NCI-H2171 (cell line): ENCODE data around the gene LAMTOR5.
"Not testable (repeated sequence)": the region's sequence is repeated elsewhere in the genome, so short reads cannot be mapped to it uniquely, and the experiment has no call there.

ENCODE experiments used
- DNase-seq: peaks from one replicate; lab custom pipeline; 2025; lab: John Stamatoyannopoulos, UW

Gene LAMTOR5

DNA sequence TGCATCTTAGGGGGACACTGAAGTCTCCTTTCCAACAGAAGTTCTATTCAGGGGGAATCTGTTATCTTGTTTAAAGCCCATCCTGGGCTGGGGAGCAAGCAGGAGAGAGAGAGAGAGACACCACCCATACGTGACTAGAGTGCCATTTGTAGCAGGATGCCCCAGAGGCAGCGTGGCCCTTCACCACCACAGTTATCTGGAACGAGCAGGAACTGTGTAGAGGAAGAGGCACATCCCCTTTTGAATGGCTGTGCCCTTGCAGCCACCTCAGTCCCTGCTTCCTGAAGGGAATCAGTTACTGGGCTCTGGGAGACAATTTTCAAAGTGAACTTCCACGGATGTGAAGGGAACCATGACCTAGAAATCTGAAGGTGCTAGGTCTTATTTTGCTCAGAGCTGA, 19.4 kb upstream of the LAMTOR5 start:
- no peak for DNase-seq

DNA sequence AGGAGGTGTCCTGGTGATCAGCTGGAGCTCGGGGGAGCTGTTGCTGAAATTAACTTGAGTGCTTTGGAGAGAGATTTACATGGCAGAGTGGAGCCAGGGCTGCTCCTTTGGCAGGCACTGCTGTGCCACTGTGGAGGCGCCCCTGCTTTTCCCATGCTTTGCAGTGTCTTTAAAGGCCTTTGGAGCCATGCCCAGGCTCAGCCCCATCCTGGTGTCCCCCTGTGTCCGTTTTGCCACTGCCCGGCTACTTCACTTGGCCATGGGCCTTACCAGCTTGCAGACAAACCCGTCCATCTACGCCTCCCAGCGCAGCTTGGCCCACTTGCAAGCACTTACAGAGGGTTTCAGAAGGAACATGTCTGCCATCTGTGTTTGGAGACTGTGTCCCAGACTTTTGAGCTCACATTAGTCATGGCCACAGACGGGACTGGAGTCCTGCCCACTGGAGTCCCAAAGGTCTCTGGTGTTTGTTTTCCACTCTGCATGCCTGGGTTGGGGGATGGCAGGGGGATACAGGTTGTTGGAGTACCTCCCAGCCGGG, 18.2 kb upstream of the LAMTOR5 start:
- DNase-seq = no peak

DNA sequence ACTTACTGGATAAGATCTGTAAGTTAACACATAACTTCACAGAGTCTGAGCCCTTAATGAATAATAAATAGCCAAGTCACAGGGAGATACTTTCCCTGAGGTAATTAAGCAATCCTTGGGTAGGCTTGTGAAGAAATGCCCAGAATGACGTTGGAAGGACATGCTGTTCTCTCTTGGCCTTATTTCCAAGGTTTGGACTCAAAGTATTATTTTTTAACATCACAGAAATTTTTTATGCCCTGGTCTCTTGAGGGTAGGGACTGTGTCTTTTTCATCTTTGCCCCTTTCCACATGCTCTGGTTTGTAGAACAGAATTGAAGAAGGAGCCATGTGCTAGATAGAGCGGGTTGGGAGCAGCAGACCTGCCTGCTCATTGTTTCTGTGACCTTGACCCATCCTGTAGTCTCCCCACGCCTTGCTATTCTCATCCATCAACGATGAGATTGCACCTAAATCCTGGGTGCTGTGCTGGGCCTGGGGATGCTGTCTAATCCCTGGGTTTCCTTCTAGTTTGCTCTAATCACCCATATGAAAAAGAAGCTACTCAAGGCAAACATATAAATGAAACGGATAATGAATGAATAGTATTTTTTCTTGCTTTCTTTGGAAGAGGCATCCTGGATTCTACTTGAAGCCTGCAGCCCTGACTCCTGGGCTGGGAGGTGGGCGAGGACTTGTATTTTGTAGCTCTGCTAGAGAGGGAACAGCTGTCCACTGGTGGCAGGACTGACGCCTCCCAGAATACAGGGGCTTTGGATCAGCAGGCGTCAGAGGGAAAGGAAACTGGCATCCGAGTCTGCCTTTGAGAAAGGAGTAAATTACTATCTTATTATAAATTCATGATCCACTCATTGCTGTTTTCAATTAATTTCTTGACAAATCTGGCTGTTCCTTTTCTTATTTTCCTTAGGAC, 17.5 kb upstream of the LAMTOR5 start:
- DNase-seq = no peak

DNA sequence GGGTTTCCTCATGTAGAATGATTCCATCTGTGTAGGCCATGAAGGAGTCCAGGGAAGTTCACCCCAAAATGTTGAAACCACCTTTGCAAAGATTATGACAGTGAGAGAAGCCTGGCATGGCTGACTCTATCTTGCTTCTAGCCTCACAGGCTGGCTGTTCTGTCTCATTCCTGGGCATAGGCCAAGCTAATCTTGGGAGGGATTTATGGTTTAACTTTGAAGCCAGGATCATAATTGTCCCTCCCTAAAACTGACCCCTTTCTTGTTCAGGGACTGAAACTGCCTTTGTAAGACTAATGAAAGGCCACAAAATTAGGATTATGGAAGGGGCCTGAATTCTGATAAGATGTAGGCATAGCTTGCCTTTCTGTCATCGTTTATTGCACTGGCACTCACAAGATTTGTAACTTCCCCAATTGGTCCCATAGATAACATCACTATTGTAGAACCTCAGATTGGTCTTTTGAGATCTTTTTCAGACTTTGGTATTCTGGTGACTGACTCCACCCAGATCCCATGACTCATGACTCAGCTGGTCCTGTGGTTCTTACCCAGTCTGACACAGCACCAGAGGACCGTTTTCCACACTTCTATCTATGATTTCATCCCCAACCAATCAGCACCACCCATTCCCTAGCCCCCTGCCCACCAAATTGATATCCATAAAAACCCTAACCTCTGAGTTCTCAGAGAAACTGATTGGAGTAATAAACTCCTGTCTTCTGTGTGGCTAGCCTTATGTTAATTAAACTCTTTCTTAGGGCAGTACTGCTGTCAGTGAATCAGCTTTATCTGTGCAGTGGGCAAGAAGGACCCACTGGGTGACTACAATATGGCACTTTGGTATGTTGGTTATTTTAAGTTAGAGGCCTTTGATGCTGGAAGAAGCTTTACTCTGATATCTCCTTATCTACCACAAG, 13.6 kb upstream of the LAMTOR5 start:
- no peak for DNase-seq

DNA sequence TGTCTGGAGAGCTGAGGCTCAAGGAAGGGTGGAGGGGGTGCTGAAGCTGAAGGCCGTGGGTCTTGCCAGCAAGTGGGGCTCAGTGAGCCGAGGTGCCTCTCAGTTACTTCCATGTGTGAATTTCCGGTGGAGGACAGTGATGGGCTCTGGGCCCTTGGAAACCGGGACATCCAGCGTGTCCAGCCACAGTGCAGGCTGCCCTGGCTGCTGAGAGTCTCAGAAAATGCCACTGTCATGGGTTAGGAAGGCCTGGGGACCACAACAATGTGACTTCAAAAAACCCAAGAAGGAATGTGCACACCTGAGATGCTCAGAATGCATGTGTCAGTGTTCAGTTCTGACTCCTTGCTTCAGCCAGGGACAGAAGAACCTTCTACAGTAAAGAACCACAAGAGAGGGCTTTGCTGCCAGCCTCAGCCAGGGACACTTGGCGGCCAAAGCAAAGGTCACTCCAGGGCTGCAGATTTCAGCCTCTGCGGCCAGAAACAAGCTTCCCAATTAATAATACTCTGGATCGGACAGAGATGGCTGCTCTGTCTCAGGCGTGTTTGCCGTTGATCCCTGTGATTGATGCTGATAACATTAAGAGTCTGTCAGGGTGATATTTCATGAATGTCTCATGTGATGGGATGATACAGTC, 12.6 kb upstream of the LAMTOR5 start:
- DNase-seq = no peak

DNA sequence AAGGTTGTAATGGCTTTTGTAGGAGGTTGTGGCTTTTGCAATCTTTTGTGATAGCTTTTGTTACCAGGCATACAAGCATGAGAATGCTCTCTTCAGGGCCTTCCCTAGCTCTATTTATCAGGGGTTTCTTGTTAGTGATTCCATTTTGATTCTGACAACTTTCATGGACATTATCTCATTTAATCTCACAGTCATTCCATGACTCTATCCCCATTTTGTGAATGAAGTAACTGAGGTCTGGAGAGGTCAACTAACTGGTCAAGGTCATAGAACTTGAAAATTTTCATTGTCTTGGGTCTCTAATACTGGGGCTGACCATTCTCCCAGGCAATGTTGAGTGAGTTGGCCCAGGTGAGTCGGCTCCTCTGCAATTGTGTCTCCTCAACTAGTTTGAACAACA, 11.2 kb upstream of the LAMTOR5 start:
- DNase-seq = no peak

DNA sequence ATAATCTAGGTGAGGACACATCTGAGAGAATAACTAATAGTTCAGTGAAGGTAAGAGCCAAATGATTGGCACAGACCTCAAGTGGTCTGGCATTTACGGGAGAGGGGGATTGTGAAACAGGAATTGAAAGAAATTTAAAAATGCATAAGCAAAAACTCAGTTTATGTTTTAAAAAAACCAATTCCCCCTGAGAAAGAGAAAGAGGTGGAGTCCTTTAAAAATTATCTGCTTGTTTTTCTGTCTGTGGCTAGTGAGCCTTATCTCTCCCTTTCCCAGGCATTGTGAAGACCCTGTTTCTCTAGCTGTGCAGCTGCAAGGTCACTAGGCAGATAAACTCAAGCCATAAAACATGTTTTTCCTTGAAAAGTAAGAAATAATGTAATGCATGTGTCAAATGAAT, 5.6 kb upstream of the LAMTOR5 start:
- DNase-seq = not testable (repeated sequence)

DNA sequence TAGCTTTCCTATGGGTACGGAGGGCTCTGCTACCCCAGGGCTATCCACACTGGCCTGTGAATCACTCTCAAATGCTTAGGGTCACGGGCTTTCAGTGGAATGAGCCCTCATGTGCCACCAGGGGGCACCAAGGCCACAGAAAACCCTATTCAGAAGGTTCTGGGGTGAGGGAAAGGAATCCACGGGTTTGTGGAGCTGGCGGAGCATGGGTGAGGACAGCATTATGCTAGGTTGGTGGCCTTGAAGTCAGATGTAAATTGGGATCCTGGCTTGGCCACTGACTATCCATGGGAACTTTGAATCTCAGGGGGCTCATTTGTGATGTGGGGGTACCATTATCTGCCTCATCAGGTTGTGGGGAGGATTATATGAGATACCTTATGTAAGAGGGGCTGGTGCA, 5.1 kb upstream of the LAMTOR5 start:
- DNase-seq = peak; percentile 16

DNA sequence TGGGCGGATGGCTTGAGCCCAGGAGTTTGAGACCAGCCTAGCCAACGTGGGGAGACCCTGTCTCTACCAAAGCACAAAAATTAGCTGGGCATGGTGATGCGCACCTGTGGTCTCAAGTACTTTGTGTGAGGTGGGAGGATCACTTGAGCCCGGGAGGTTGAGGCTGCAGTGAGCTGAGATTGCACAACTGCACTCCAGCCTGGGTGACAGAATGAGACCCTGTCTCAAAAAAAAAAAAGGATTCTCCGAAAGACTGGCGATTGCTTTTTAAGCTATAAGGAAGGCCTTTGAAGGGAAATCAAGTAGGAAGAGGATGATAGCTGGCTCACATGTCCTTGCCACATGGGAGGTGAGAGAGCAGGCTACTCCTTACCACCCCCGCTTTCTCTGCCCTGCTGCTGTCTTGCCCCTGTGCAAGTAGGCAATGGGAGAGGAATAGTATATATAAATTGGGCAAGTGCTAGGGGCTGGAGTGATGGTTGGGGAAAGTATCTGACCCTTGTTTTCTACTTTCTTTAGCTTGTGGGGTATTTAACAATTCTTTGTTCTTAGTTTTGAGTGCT, 3.8 kb upstream of the LAMTOR5 start:
- no peak for DNase-seq

DNA sequence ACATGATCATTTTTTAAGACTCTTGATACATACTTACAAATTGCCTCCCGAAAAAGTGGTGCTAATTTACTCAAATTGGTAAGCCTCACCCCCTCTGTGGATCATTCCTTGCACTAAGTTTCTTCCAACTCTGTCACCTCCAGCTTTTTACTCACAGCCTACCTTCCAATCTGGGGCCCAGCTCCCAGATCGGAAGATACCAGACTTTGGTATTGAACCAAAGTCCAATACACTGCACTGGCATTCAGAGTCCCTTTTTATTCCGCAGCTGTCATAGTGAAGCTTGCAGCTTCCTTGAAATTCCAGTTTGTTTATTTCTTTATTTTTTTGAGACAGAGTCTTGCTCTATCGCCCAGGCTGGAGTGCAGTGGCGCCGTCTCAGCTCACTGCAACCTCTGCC, 1.8 kb upstream of the LAMTOR5 start:
- no peak for DNase-seq

DNA sequence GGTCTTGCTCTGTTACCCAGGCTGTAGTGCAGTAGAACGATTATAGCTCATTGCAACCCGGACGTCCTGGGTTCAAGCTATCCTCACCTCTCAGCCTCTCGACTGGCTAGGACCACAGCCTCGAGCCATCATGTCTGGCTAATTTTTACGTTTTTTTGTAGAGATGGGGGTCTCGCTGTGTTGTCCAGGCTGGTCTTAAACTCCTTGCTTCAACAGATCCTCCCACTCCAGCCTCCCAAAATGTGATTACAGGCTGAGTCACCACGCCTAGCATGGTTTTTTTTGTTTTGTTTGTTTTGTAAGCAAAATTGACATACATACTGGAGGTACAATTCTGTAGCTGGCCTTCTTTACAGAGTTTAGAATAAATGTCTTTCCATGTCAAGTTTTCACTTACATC, 994 bp upstream of the LAMTOR5 start:
- no peak for DNase-seq

DNA sequence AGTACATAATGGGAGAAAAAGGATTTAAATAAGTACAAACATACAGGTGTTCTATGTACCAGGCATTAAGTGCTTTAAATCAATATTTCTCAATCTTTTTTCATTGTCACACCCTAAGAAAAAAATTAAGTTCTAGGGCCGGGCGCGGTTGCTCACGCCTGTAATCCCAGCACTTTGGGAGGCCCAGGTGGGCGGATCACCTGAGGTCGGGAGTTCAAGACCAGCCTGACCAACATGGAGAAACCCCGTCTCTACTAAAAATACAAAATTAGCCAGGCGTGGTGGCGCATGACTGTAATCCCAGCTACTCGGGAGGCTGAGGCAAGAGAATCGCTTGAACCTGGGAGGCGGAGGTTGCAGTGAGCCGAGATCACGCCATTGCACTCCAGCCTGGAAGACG, 1.1 kb downstream of the LAMTOR5 start:
- not testable (repeated sequence) for DNase-seq

DNA sequence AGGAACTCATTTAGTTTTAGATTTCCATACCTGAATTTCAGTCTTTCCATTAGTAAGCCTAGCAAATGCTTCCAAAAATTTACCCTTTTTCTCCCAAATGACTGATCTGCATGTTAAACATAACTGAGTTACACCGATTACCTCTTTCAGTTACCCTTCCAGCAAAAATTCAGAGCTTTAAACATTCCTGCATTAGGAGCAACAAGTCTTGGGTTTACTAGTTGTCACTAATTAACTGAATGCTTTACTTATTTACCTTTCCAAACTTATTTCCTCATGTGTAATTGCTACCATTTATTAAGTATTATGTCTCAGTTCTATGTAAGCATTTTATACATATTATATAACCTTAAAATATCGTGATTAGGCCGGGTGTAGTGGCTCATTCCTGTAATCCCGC, 3.1 kb downstream of the LAMTOR5 start:
- no peak for DNase-seq

DNA sequence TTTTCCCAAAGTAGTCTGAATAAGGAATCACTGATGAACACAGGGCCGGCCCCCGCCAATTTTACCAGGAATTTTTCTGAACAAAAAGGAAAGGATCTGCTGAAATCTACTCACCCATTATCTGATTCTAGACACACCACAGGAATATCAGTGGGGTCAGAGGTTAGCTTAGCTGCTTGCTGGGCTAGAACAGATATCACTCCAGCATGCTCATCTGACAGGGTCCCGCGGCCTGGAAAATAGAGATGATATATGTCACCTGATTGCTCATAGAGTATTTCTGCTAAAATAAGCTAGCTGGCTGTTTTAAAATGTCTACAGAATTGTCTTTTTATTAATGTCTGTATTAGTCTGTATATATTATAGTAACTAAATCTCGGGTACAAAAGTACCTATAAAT, 3.7 kb downstream of the LAMTOR5 start:
- DNase-seq = no peak

DNA sequence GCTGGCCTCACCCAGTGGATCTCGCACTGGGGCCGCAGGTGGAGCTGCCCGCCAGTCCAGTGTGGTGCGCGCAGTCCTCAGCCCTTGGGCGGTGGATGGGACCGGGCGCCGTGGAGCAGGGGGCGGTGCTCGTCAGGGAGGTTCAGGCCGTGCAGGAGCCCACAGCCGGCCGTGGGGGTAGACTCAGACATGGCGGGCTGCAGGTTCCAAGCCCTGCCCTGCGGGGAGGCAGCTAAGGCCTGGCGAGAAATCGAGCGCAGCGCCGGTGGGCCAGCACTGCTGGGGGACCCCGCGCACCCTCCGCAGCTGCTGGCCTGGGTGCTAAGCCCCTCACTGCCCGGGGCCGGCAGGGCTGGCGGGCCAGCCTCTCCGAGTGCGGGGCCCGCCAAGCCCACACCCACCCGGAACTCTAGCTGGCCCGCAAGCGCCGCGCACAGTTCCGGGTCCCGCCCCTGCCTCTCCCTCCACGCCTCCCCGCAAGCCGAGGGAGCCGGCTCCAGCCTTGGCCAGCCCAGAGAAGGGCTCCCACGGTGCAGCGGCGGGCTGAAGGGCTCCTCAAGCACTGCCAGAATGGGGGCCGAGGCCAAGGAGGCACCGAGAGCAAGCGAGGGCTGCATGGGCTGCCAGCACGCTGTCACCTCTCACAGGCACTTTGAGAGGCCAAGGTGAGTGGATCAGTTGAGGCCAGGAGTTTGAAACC, 11.1 kb downstream of the LAMTOR5 start:
- DNase-seq = not testable (repeated sequence)

DNA sequence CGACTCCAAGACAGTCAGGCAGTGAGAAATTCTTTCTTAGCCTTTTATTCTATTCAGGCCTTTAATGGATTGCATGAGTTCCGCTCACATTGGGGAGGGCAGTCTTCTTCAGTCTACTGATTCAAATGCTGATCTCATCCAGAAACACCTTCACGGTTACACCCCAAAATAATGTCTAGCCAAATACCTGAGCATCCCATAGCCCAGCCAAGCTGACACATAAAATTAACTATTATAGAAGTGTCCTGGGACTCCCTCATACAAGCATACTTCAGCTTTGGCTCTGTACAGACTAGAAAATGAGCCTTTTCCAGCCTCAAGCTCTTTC, 13.0 kb downstream of the LAMTOR5 start:
- DNase-seq = no peak

DNA sequence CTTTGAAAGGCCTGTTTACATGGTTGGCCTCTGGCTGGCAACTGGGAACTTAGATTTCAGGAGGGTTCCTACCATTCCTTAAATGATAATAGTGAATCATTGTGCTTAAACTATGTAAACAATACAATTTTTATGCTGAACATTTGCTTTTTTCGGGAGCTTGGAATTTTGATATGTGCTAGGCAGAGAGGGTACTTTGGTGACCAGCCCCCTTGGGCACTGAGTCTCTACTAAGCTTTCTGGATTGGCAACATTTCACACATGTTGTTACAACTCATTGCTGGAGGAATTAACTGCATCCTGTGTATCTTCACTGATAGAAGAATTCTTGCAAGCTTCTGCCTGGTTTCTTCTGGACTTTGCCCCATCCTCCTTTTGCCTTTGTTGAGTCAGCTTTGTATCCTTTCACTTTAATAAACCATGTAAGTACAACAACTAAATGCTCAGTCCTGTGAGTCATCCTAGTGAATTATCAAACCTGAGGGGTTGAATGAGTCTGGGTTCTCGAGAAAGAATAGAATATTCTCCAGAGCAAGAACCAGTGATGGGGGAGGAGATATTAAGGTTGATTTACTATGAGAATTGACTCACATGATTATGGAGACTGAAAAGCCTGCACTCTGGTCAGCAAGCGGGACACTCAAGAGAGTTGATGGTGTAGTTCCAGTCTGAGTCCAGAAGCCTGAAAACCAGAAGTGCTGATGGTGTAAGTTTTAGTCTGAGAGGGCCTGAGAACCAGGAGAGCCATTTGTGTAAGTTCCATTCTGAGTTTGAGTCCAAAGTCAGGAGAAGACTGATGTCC, 13.6 kb downstream of the LAMTOR5 start:
- no peak for DNase-seq

DNA sequence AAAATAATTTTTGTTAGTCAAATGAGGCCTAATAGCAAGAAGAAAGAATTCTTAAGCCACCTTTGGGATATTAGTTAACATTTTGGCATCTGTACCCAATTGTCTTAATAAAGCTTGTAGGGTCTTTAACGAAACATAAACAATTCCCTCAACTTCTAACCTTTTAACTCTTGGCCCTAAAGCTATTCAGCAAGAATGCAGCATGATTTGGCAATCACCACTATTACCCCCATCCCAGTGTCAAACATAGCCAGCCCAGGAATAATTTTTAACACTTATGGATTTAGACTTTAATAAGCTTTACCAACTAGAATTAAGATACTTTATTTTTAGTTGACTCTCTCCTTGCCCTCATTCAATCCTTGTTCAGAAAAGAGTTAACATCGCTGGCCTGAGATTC, 14.2 kb downstream of the LAMTOR5 start:
- no peak for DNase-seq

DNA sequence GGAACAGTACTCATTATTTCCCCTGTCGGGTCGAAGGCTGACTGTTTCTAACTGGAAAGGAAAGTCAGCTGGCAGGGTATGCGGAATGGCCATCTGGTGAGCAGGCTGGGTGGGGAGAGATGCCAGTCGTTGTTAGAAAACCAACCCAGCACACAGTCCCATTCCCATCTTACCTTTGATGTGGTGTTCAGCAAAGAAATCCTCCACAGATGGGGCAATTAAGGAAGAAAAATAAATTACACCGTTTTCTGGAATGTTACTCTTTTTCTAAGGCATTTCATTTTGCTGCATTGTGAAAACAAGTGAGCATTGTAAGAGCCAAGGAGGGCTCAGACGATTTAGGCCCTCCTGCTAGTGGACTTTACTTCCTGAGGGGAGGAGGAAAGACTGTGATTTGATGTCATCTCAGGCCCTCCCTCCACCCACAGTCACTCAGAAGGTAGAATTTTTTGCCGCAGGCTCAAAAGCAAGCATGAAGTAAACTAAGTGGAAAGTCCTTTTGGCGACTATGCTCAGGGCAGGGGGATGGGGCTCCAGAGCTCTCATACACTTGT, 16.7 kb downstream of the LAMTOR5 start, which contains the start of gene SLC16A4:
TSS of gene SLC16A4 (minus strand) at position 335 of the 554 bp plus-strand sequence. CDS start 1,703 bp downstream, outside the sequence.
- DNase-seq = peak; percentile 10

DNA sequence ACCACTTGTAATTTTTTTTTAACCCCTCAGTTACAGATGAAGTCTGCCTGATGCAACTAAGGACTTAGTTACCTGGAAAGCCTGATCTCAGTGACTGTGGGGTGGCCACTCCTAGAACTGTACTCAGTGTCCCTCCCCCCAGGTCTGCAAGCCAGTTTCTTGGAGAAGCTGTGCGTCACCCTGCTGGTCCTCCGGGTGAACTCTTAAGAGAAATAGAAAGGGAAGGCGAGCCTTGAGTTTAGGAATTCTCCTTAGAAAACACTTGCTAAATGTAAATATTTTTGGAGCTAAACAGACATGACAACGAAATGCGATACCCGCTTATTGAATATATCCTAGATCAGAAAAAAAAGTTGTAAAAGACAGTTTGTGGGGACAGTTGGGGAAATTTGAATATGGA, 17.4 kb downstream of the LAMTOR5 start:
- no peak for DNase-seq
